ENCODE results near the gene GCG.

The GCG gene

DNA sequence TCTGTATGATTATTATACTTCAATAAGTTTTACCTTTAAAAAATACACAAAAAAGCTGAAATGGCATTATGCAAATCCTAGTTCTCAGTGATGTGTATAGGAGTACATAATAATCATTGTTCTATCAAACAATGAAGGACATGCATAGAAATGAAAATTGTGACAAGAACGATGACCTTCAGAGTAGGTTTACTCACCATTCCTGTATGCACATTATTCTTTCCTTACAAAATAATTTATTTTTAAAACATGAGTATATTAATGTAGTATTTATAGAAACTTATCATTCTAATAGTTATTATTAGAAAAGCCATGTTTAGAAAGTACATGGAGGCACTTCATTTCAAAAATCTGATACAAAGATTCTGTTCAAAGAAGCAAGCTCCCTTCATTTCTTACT is 45.3 kb downstream of the GCG start:
- TF ChIP-seq, protein P1, sequence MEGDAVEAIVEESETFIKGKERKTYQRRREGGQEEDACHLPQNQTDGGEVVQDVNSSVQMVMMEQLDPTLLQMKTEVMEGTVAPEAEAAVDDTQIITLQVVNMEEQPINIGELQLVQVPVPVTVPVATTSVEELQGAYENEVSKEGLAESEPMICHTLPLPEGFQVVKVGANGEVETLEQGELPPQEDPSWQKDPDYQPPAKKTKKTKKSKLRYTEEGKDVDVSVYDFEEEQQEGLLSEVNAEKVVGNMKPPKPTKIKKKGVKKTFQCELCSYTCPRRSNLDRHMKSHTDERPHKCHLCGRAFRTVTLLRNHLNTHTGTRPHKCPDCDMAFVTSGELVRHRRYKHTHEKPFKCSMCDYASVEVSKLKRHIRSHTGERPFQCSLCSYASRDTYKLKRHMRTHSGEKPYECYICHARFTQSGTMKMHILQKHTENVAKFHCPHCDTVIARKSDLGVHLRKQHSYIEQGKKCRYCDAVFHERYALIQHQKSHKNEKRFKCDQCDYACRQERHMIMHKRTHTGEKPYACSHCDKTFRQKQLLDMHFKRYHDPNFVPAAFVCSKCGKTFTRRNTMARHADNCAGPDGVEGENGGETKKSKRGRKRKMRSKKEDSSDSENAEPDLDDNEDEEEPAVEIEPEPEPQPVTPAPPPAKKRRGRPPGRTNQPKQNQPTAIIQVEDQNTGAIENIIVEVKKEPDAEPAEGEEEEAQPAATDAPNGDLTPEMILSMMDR (IDR thresholded peaks at IDR 0.05): no peak
- no peak for TF ChIP-seq ZFX (IDR thresholded peaks at IDR 0.05; ENCODE audit: borderline replicate concordance)
- H3K27ac ChIP-seq: peak overlapping the region; percentile 61

GRCh38 chr2:162106146-162106551 is 45.9 kb downstream of the GCG start:
- H3K27ac ChIP-seq: no peak overlapping the region; the same call in 1 of the 2 replicates

GRCh38 chr2:162103443-162104009 is 48.5 kb downstream of the GCG start:
- TF ChIP-seq, protein P1 (IDR thresholded peaks at IDR 0.05): no peak
- no peak for TF ChIP-seq ZFX (IDR thresholded peaks at IDR 0.05; ENCODE audit: borderline replicate concordance)
- H3K27ac ChIP-seq: no peak overlapping the region

More at GRCh38 chr2:162106146-162106551, 45.9 kb downstream of the GCG start:
- TF ChIP-seq ZFX (IDR thresholded peaks at IDR 0.05; ENCODE audit: borderline replicate concordance): no peak
- TF ChIP-seq, protein P1 (IDR thresholded peaks at IDR 0.05): no peak

DNA sequence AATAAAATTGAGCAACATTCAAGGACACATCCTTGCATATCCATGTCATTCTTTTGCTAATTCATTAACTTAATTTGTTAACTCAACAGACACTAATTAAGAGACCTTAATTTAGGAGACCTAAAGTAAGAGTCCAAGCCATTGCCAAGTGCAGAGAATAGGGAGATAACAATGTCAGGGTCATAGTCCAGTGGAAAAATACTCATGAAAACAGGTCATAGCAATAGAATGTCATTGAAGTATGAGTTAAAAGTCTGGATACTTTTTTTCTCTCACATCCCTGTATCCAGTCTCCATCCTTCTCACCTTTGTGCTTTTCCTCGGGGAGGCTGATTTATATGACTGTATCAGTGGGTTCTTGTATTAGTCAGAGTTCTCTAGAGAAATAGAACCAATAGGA is 51.5 kb downstream of the GCG start:
- no peak overlapping the region for H3K27ac ChIP-seq
- no peak for TF ChIP-seq ZFX (IDR thresholded peaks at IDR 0.05; ENCODE audit: borderline replicate concordance)
- TF ChIP-seq, protein P1 (IDR thresholded peaks at IDR 0.05): no peak

DNA sequence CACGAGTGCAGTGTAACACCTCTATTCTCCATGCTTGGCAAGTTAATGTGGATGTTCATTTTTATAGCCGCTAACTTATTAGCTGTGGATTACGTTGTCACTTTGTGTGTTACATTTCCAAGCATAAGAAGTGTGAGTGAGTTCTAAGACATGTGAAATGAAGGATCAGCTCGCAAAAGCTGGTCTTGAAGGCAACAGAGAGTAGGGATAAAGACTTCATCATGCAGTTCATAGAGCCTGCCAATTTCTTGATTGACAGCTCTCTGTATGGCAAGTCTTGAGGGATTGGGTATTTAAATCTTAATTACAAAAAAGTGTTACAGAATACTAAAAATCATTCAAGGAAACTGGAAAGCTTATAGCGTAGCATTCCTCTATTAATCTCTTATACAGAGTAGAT is 52.2 kb downstream of the GCG start:
- no peak overlapping the region for H3K27ac ChIP-seq
- TF ChIP-seq, protein P1 (IDR thresholded peaks at IDR 0.05): no peak
- no peak for TF ChIP-seq ZFX (IDR thresholded peaks at IDR 0.05; ENCODE audit: borderline replicate concordance)
